IPS-15b (cell line): ENCODE results near the gene SARDH.

Source experiments
- H3K27me3 ChIP-seq: one replicate; pipeline ENCODE4 v1.6.1; 2013; ENCODE audit warnings: low read length; ENCODE audit not compliant: control insufficient read depth, insufficient read depth
- H3K36me3 ChIP-seq: one replicate; pipeline ENCODE4 v1.6.1; 2013; ENCODE audit warnings: low read length; ENCODE audit not compliant: control insufficient read depth, insufficient read depth
- H3K4me1 ChIP-seq: one replicate; pipeline ENCODE4 v1.6.1; 2013; ENCODE audit warnings: mild to moderate bottlenecking, low read length; ENCODE audit not compliant: control insufficient read depth, insufficient read depth
- H3K4me3 ChIP-seq: one replicate; pipeline ENCODE4 v1.5.1; 2013; ENCODE audit warnings: low read depth, low read length
- H3K9ac ChIP-seq: one replicate; pipeline ENCODE4 v1.6.1; 2013; ENCODE audit warnings: low read depth, mild to moderate bottlenecking, low read length
- H3K9me3 ChIP-seq: one replicate; pipeline ENCODE4 v1.6.1; 2013; ENCODE audit warnings: mild to moderate bottlenecking, low read length; ENCODE audit not compliant: control insufficient read depth, insufficient read depth

SARDH gene

GRCh38 chr9:133694686-133695085 is 43.5 kb downstream of the SARDH start:
- no peaks in the 10 kb centered on the region for H3K9me3 ChIP-seq
- no peaks in the 10 kb centered on the region for H3K27me3 ChIP-seq
- no peak overlapping the region for H3K4me3 ChIP-seq
- no peaks in the 10 kb centered on the region for H3K36me3 ChIP-seq
- no peaks in the 10 kb centered on the region for H3K4me1 ChIP-seq
- H3K9ac ChIP-seq = no peak overlapping the region

GRCh38 chr9:133693703-133694529 is 44.2 kb downstream of the SARDH start:
- no peak overlapping the region for H3K9ac ChIP-seq
- no peak overlapping the region for H3K4me3 ChIP-seq
- H3K9me3 ChIP-seq = no peaks in the 10 kb centered on the region
- H3K36me3 ChIP-seq = no peaks in the 10 kb centered on the region
- no peaks in the 10 kb centered on the region for H3K4me1 ChIP-seq
- no peaks in the 10 kb centered on the region for H3K27me3 ChIP-seq

- H3K4me3 ChIP-seq = no peak overlapping the region
- no peaks in the 10 kb centered on the region for H3K4me1 ChIP-seq
- no peaks in the 10 kb centered on the region for H3K9me3 ChIP-seq
- H3K9ac ChIP-seq = no peak overlapping the region
- H3K36me3 ChIP-seq = no peaks in the 10 kb centered on the region
- no peaks in the 10 kb centered on the region for H3K27me3 ChIP-seq
Measured at GRCh38 chr9:133693116-133693515, 45.0 kb downstream of the SARDH start.

GRCh38 chr9:133692364-133692985 is 45.7 kb downstream of the SARDH start:
- Histone ChIP-seq H3K9me3 (no peaks in the 10 kb centered on the region), H3K27me3 (no peaks in the 10 kb centered on the region), H3K9ac (no peak overlapping the region), H3K4me3 (no peak overlapping the region), H3K36me3 (no peaks in the 10 kb centered on the region), H3K4me1 (no peaks in the 10 kb centered on the region)

GRCh38 chr9:133691626-133692363 is 46.4 kb downstream of the SARDH start:
- no peak overlapping the region for H3K9ac ChIP-seq
- H3K27me3 ChIP-seq = no peaks in the 10 kb centered on the region
- no peaks in the 10 kb centered on the region for H3K4me1 ChIP-seq
- H3K36me3 ChIP-seq = no peaks in the 10 kb centered on the region
- no peak overlapping the region for H3K4me3 ChIP-seq
- H3K9me3 ChIP-seq = no peaks in the 10 kb centered on the region

- no peaks in the 10 kb centered on the region for H3K9me3 ChIP-seq
- H3K9ac ChIP-seq = no peak overlapping the region
- H3K4me3 ChIP-seq = no peak overlapping the region
- H3K4me1 ChIP-seq = no peaks in the 10 kb centered on the region
- H3K36me3 ChIP-seq = no peaks in the 10 kb centered on the region
- H3K27me3 ChIP-seq = no peaks in the 10 kb centered on the region
Measured at GRCh38 chr9:133691191-133691590, 47.0 kb downstream of the SARDH start.

- no peaks in the 10 kb centered on the region for H3K36me3 ChIP-seq
- H3K4me3 ChIP-seq = no peak overlapping the region
- H3K9me3 ChIP-seq = no peaks in the 10 kb centered on the region
- no peak overlapping the region for H3K9ac ChIP-seq
- no peaks in the 10 kb centered on the region for H3K27me3 ChIP-seq
- no peaks in the 10 kb centered on the region for H3K4me1 ChIP-seq
Measured at GRCh38 chr9:133690081-133690561, 48.0 kb downstream of the SARDH start.

GRCh38 chr9:133689151-133689763 is 48.9 kb downstream of the SARDH start:
- Histone ChIP-seq H3K9me3 (no peaks in the 10 kb centered on the region), H3K4me3 (no peak overlapping the region), H3K9ac (no peak overlapping the region), H3K4me1 (no peaks in the 10 kb centered on the region), H3K36me3 (no peaks in the 10 kb centered on the region), H3K27me3 (no peaks in the 10 kb centered on the region)

GRCh38 chr9:133687856-133688761 is 50.0 kb downstream of the SARDH start:
- H3K4me1 ChIP-seq = no peaks in the 10 kb centered on the region
- H3K9me3 ChIP-seq = no peaks in the 10 kb centered on the region
- no peak overlapping the region for H3K4me3 ChIP-seq
- no peak overlapping the region for H3K9ac ChIP-seq
- H3K27me3 ChIP-seq = no peaks in the 10 kb centered on the region
- H3K36me3 ChIP-seq = no peaks in the 10 kb centered on the region

- Histone ChIP-seq H3K4me3 (no peak overlapping the region), H3K4me1 (no peaks in the 10 kb centered on the region), H3K9me3 (no peaks in the 10 kb centered on the region), H3K27me3 (no peaks in the 10 kb centered on the region), H3K9ac (no peak overlapping the region), H3K36me3 (no peaks in the 10 kb centered on the region)
Measured at GRCh38 chr9:133686642-133687575, 51.2 kb downstream of the SARDH start.
